Heart left ventricle (tissue), 13 donors: ENCODE data around the gene SMOC2.

Experiments used
- POLR2A ChIP-seq, 2 donors: fragments of 450-650 bp; IDR thresholded peaks; one replicate each; pipeline ENCODE4 v1.6.1; 2017; ENCODE audit warnings: antibody characterized with exemption in 2 of 2, mild to moderate bottlenecking in 2 of 2, moderate library complexity in 2 of 2
- TF ChIP-seq, protein P1 (sequence below), 12 donors: fragments of 200-600 bp; sonication (generic) in 4 of 12; IDR thresholded peaks; one replicate each; pipeline versions ENCODE4 v1.5.0 to v1.8.0; 2018 to 2022; ENCODE audit warnings: antibody characterized with exemption in 12 of 12, mild to moderate bottlenecking in 5 of 12
- donor health status: ischemic (EF 13 %, LVEDD 7.1; RV severe dilation, severe dysfunction).
- donor health status: DM: no; HTN: yes; CAD: no.
- donor health status: DM: no; HTN: no; CAD: no.
- donor health status: ischemic (EF 25% LVEDD 6.9; RV normal size, moderate dysfunction).
- donor health status: ischemic (EF 25% LVEDD 5.7; RV mildly dilated, moderate dysfunction).
- donor health status: ischemic (EF 35%, LVEDD 5.7; RV mildly dilated, moderate dysfunction).
- donor health status: nonischemic (EF 11% LVEDD 7.7; RV severe dilation, severe dysfunction).
- donor health status: DM: yes; HTN: yes; CAD: no.
- donor health status: PGD.
- donor health status: ischemic (EF 29% LVEDD 5.4; RV normal size, mild dysfunction).
- donor health status: nonischemic (EF 23%, LVEDD 6.1; RV moderate dilation, normal function).

- TF ChIP-seq, protein P1, sequence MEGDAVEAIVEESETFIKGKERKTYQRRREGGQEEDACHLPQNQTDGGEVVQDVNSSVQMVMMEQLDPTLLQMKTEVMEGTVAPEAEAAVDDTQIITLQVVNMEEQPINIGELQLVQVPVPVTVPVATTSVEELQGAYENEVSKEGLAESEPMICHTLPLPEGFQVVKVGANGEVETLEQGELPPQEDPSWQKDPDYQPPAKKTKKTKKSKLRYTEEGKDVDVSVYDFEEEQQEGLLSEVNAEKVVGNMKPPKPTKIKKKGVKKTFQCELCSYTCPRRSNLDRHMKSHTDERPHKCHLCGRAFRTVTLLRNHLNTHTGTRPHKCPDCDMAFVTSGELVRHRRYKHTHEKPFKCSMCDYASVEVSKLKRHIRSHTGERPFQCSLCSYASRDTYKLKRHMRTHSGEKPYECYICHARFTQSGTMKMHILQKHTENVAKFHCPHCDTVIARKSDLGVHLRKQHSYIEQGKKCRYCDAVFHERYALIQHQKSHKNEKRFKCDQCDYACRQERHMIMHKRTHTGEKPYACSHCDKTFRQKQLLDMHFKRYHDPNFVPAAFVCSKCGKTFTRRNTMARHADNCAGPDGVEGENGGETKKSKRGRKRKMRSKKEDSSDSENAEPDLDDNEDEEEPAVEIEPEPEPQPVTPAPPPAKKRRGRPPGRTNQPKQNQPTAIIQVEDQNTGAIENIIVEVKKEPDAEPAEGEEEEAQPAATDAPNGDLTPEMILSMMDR (IDR thresholded peaks at IDR 0.05) = no peak
- no peak for TF ChIP-seq POLR2A (IDR thresholded peaks at IDR 0.05)
Observed at GRCh38 chr6:168504366-168504765, 63.4 kb downstream of the SMOC2 start.
